Measurements from ENCODE around the gene PLXDC1. TPM values are rescaled to one million over a fixed set of nuclear protein-coding genes. Genes with fewer than 3 reads are reported as not detected.

PLXDC1 gene
- total RNA-seq, 1 experiment from 2014 or later, result 2.0 TPM

DNA sequence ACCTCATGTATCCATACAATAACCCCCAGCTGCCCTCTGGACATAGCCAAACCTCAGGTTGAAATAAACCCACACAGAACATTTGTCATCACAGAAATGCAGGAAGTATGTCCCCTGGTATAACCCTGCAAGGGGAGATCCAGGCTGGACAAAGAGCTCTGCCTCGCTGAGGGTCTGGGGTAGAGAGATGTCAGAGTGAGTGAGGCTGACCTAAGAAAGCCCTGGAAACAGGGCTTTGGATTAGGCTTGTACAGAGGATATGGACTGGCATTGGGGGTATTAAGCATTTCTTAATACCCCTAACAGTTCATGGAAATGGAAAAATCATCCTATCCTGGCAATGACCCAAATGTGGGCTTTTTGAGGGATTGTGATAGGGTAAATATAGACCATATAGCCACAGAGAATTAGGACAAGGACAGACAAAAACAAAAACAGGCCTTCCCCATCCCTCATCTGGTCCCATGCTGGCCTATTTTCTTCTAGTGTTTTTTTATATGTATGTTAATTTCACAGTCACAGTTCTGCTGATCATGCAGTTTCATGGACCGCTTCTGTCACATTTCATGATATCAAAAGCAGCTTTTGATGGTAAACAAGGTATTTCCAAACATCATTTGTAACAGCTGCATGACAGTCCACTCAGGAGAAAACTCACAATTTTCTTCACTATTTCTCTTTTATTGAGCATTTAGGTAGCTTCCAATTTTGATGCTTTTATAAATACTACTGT, 26.1 kb downstream of the PLXDC1 start:
- Histone ChIP-seq H3K9me3 (ENCODE audit: control insufficient read depth, low read depth, low read length) (no peaks in the 10 kb centered on the region), H3K4me1 (ENCODE audit: insufficient read depth, low read length) (no peaks in the 10 kb centered on the region; the same call in 1 of the 2 replicates), H3K18ac (ENCODE audit: insufficient read length, low read depth, low read length) (no peak overlapping the region), H2AK5ac (ENCODE audit: insufficient read length, low read length) (no peak overlapping the region), H3K27ac (ENCODE audit: insufficient read length, low read depth, low read length) (no peak overlapping the region), H2BK20ac (ENCODE audit: low read depth, low read length, poor library complexity, severe bottlenecking) (no peak overlapping the region), H2BK5ac (ENCODE audit: insufficient read length, low read length) (no peak overlapping the region), H2BK12ac (ENCODE audit: insufficient read length, low read depth, low read length) (no peak overlapping the region), H3K79me2 (ENCODE audit: insufficient read depth, low read length) (no peaks in the 10 kb centered on the region), H3K4ac (ENCODE audit: low read depth, low read length) (no peak overlapping the region), H4K5ac (ENCODE audit: insufficient read length, low read depth, low read length) (no peak overlapping the region), H4K8ac (replicated peaks; ENCODE audit: insufficient read length, low read depth, low read length) (no peak overlapping the region), H3K9ac (ENCODE audit: extremely low read depth, insufficient read length, low read length) (no peak overlapping the region), H3K23ac (ENCODE audit: insufficient read length, low read depth, low read length) (no peak overlapping the region), H3K4me2 (ENCODE audit: insufficient read depth, insufficient read length, low read length) (no peak overlapping the region), H2BK120ac (ENCODE audit: low read depth, low read length, poor library complexity, severe bottlenecking) (no peak overlapping the region), H3K27me3 (ENCODE audit: insufficient read depth, low read length) (no peaks in the 10 kb centered on the region), H4K20me1 (ENCODE audit: control insufficient read depth, insufficient read depth, insufficient read length) (no peaks in the 10 kb centered on the region), H4K91ac (ENCODE audit: insufficient read length, low read depth, low read length) (no peak overlapping the region), H3K14ac (ENCODE audit: insufficient read depth, low read length) (no peak overlapping the region), H3T11ph (ENCODE audit: low read length) (no peak overlapping the region), H2BK15ac (ENCODE audit: low read depth, low read length) (no peak overlapping the region), H3K56ac (ENCODE audit: insufficient read length, low read depth, low read length) (no peak overlapping the region), H3K23me2 (ENCODE audit: insufficient read length, low read depth, low read length, poor library complexity, severe bottlenecking) (no peaks in the 10 kb centered on the region), H2AFZ (ENCODE audit: low read length) (no peak overlapping the region), H3K79me1 (ENCODE audit: insufficient read depth, low read depth, low read length, poor library complexity, severe bottlenecking) (no peaks in the 10 kb centered on the region)
- no peak for DNase-seq
- no CpG with 5 or more reads among the region's 2 CpGs for WGBS (ENCODE audit: extremely low coverage, insufficient read length, low lambda C conversion rate)
- Mint-ChIP-seq H3K27ac (no peak overlapping the region), H3K27me3 (ENCODE audit: low read depth) (peaks cover 2% of the 10 kb centered on the region), H3K4me3 (no peak overlapping the region), H3K36me3 (ENCODE audit: insufficient read depth in 1 of 3, low read depth in 3 of 3) (no peaks in the 10 kb centered on the region), H3K9me3 (no peaks in the 10 kb centered on the region), H3K4me1 (peaks cover 5 to 7% of the 10 kb centered on the region in 2 experiments; a peak in 2 of 4 replicates)
- TF ChIP-seq CTCF (conservative IDR thresholded peaks at IDR 0.05), result no peak
